B cell (primary cell): Measurements from ENCODE around the gene AKTIP.

ENCODE experiments used
- CTCF ChIP-seq: fragments of 200-600 bp; IDR thresholded peaks from one replicate; pipeline ENCODE4 v1.8.0; 2022; ENCODE audit warnings: antibody characterized with exemption, mild to moderate bottlenecking
- EZH2 ChIP-seq: IDR thresholded peaks from 2 replicates; pipeline ENCODE4 v1.6.1; 2012; ENCODE audit warnings: borderline replicate concordance, low read depth, mild to moderate bottlenecking, moderate library complexity, low read length; ENCODE audit not compliant: insufficient read depth, poor library complexity, severe bottlenecking

GRCh38 chr16:53446090-53446489 is 56.9 kb downstream of the AKTIP start:
- no peak for TF ChIP-seq CTCF
- TF ChIP-seq EZH2: no peak
